Left lung (tissue), 10 donors: ENCODE measurements around the gene CTTNBP2NL. TPM values are rescaled to one million over a fixed set of nuclear protein-coding genes. Genes with fewer than 3 reads are reported as not detected.
"Not testable (repeated sequence)": the region's sequence is repeated elsewhere in the genome, so short reads cannot be mapped to it uniquely, and the experiment has no call there.

Source experiments
- ATAC-seq: fragments of 200-7000 bp; cut with Tn5 transposase; one replicate; pipeline ENCODE4 v1.9.1; 2020; ENCODE audit warnings: moderate library complexity
- DNase-seq, 4 donors: peaks; one replicate each; pipeline ENCODE4 v3.0.0-alpha.2; 2013 to 2020
- H3K27ac ChIP-seq, 2 donors: fragments of 200-600 bp; sonication (generic) in 1 of 2; one replicate each; pipeline versions ENCODE4 v1.5.0 to v1.8.0; 2020 to 2021
- H3K27me3 ChIP-seq, 2 donors: fragments of 200-600 bp; sonication (generic) in 1 of 2; one replicate each; pipeline versions ENCODE4 v1.5.0 to v1.8.0; 2020 to 2021
- H3K36me3 ChIP-seq, 2 donors: fragments of 200-600 bp; sonication (generic) in 1 of 2; one replicate each; pipeline versions ENCODE4 v1.5.0 to v1.8.0; 2020 to 2021
- H3K4me1 ChIP-seq, 2 donors: fragments of 200-600 bp; one replicate each; pipeline ENCODE4 v1.8.0; 2021
- H3K4me3 ChIP-seq, 2 donors: fragments of 200-600 bp; sonication (generic) in 1 of 2; one replicate each; pipeline versions ENCODE4 v1.5.0 to v1.8.0; 2020 to 2021; ENCODE audit warnings: mild to moderate bottlenecking in 1 of 2
- H3K9me3 ChIP-seq, 2 donors: fragments of 200-600 bp; sonication (generic) in 1 of 2; one replicate each; pipeline versions ENCODE4 v1.5.0 to v1.8.0; 2020 to 2021
- CTCF ChIP-seq, 2 donors: fragments of 200-600 bp; sonication (generic) in 1 of 2; IDR thresholded peaks; one replicate each; pipeline versions ENCODE4 v1.5.0 to v1.8.0; 2021; ENCODE audit warnings: antibody characterized with exemption in 2 of 2
- intact Hi-C, 2 donors: fragments of 100-400 bp; cut with DNase I; formaldehyde crosslinking; loops; one replicate each; pipeline versions ENCODE4 v1.11.2 to v1.14.2; 2022
- polyA plus RNA-seq, 6 donors: library from polyadenylated mRNA; unstranded; fragments of 120-200 nt; gene quantifications; one replicate each; pipeline ENCODE4 v1.2.1, GENCODE V29; 2013; ENCODE audit not compliant: insufficient read length in 6 of 6
- total RNA-seq, 2 donors: library from RNA; stranded (reverse); fragmentation: NEBNext Ultra II Directional; extraction: Animal tissue kit (Norgen Biotek cat#: 25700); gene quantifications; one replicate each; pipeline ENCODE4 v1.2.1, GENCODE V29; 2021
- donor health status: DM: no; HTN: yes; CAD: no.
- donor health status: DM: no; HTN: no; CAD: no.

CTTNBP2NL gene
- total and polyA plus RNA-seq, 8 donors: 34.6 to 49.2 (median 39.4) TPM

- DNase-seq (peak; percentile 93 to 97 (median 95)), ATAC-seq (peak; percentile 85)
- peak overlapping the region in 1 of 2 donors; percentile 14 for H3K4me3 ChIP-seq
- no peaks in the 10 kb centered on the region for H3K27me3 ChIP-seq
- H3K9me3 ChIP-seq: no peaks in the 10 kb centered on the region
- no peaks in the 10 kb centered on the region for H3K36me3 ChIP-seq
- intact Hi-C loops: loop anchor here in 1 of 2 donors (10.0 kb wide), 1 partner anchor 71 kb away; the partner anchor contains the start of gene CTTNBP2NL
- peaks cover 13 to 22% of the 10 kb centered on the region in 2 donors for H3K4me1 ChIP-seq
- peak overlapping the region; percentile 64 to 74 for H3K27ac ChIP-seq
- peak; percentile 72 to 88 for TF ChIP-seq CTCF (IDR thresholded peaks at IDR 0.05)
These were observed 70.2 kb downstream of the CTTNBP2NL start for GRCh38 chr1:112466078-112466660.

- ATAC-seq, H3K36me3 ChIP-seq, H3K27ac ChIP-seq, intact Hi-C loops, H3K4me3 ChIP-seq, H3K27me3 ChIP-seq, H3K9me3 ChIP-seq, DNase-seq: not testable (repeated sequence)
- peaks cover 13 to 19% of the 10 kb centered on the region in 2 donors for H3K4me1 ChIP-seq
These were observed 74.3 kb downstream of the CTTNBP2NL start for GRCh38 chr1:112470324-112470723.

GRCh38 chr1:112470966-112471365 is 75.0 kb downstream of the CTTNBP2NL start:
- Histone ChIP-seq H3K27me3 (no peaks in the 10 kb centered on the region), H3K4me1 (peaks cover 7 to 13% of the 10 kb centered on the region in 2 donors), H3K4me3 (no peak overlapping the region), H3K9me3 (no peaks in the 10 kb centered on the region), H3K36me3 (peaks cover 0 to 5% of the 10 kb centered on the region in 2 donors), H3K27ac (no peak overlapping the region)
- intact Hi-C loops: no loop called here
- TF ChIP-seq CTCF (IDR thresholded peaks at IDR 0.05): no peak
- ATAC-seq: no peak
- no peak for DNase-seq

- Histone ChIP-seq H3K4me1 (peaks cover 0 to under 1% of the 10 kb centered on the region in 2 donors), H3K4me3 (no peak overlapping the region), H3K36me3 (peaks cover 5 to 6% of the 10 kb centered on the region in 2 donors), H3K9me3 (peaks cover 0 to 5% of the 10 kb centered on the region in 2 donors), H3K27me3 (no peaks in the 10 kb centered on the region), H3K27ac (no peak overlapping the region)
- intact Hi-C loops: no loop called here
- DNase-seq: no peak
- ATAC-seq: no peak
- TF ChIP-seq CTCF (IDR thresholded peaks at IDR 0.05): no peak
These were observed 76.1 kb downstream of the CTTNBP2NL start for GRCh38 chr1:112472142-112472541.

GRCh38 chr1:112477550-112477949 is 81.5 kb downstream of the CTTNBP2NL start:
- no peak for DNase-seq
- no peak overlapping the region for H3K27ac ChIP-seq
- no peak for ATAC-seq

More at GRCh38 chr1:112477550-112477949, 81.5 kb downstream of the CTTNBP2NL start:
- intact Hi-C loops: no loop called here
- peaks cover 5 to 6% of the 10 kb centered on the region in 2 donors for H3K36me3 ChIP-seq
- H3K27me3 ChIP-seq: no peaks in the 10 kb centered on the region
- H3K4me1 ChIP-seq: no peaks in the 10 kb centered on the region
- H3K4me3 ChIP-seq: no peak overlapping the region
- peaks cover 0 to 26% of the 10 kb centered on the region in 2 donors for H3K9me3 ChIP-seq
- no peak for TF ChIP-seq CTCF (IDR thresholded peaks at IDR 0.05)
